ENCODE data around the gene BCAS3.
A peak's percentile ranks its signal among the peaks of the same experiment; 100 is the strongest.
"Not testable (repeated sequence)": the region's sequence is repeated elsewhere in the genome, so short reads cannot be mapped to it uniquely, and the experiment has no call there.

The BCAS3 gene

GRCh38 chr17:61005358-61005757, 327.7 kb downstream of the BCAS3 start:
- no peak for DNase-seq (ENCODE audit: low spot score)

GRCh38 chr17:61005958-61006357, 328.3 kb downstream of the BCAS3 start:
- DNase-seq (ENCODE audit: low spot score), result not testable (repeated sequence)

- peak; percentile 70 for DNase-seq (ENCODE audit: low spot score)
These were observed 330.3 kb downstream of the BCAS3 start for GRCh38 chr17:61007980-61008379.

GRCh38 chr17:61009663-61010062, 332.0 kb downstream of the BCAS3 start:
- peak; percentile 56 for DNase-seq (ENCODE audit: low spot score)

- DNase-seq (ENCODE audit: low spot score), result no peak
These were observed 333.1 kb downstream of the BCAS3 start for GRCh38 chr17:61010661-61011170.

GRCh38 chr17:61011251-61011650, 333.6 kb downstream of the BCAS3 start:
- DNase-seq (ENCODE audit: low spot score), result no peak

- DNase-seq (ENCODE audit: low spot score), result no peak
These were observed 338.3 kb downstream of the BCAS3 start for GRCh38 chr17:61015966-61016365.

- no peak for DNase-seq (ENCODE audit: low spot score)
These were observed 339.8 kb downstream of the BCAS3 start for GRCh38 chr17:61017317-61018006.

- DNase-seq (ENCODE audit: low spot score), result no peak
These were observed 341.3 kb downstream of the BCAS3 start for GRCh38 chr17:61018938-61019337.

- DNase-seq (ENCODE audit: low spot score), result no peak
These were observed 346.3 kb downstream of the BCAS3 start for GRCh38 chr17:61023996-61024395.

- no peak for DNase-seq (ENCODE audit: low spot score)
These were observed 349.2 kb downstream of the BCAS3 start for GRCh38 chr17:61026818-61027217.

GRCh38 chr17:61029181-61029580, 351.5 kb downstream of the BCAS3 start:
- DNase-seq (ENCODE audit: low spot score), result no peak

- no peak for DNase-seq (ENCODE audit: low spot score)
These were observed 363.0 kb downstream of the BCAS3 start for GRCh38 chr17:61040666-61041065.

GRCh38 chr17:61042348-61042747, 364.7 kb downstream of the BCAS3 start:
- DNase-seq (ENCODE audit: low spot score), result not testable (repeated sequence)

- no peak for DNase-seq (ENCODE audit: low spot score)
These were observed 369.9 kb downstream of the BCAS3 start for GRCh38 chr17:61047515-61047914.

- DNase-seq (ENCODE audit: low spot score), result no peak
These were observed 370.9 kb downstream of the BCAS3 start for GRCh38 chr17:61048376-61049106.

GRCh38 chr17:61053469-61053868, 375.8 kb downstream of the BCAS3 start:
- DNase-seq (ENCODE audit: low spot score), result no peak

GRCh38 chr17:61054436-61054835, 376.8 kb downstream of the BCAS3 start:
- no peak for DNase-seq (ENCODE audit: low spot score)

- no peak for DNase-seq (ENCODE audit: low spot score)
These were observed 379.6 kb downstream of the BCAS3 start for GRCh38 chr17:61057257-61057656.

- DNase-seq (ENCODE audit: low spot score), result peak; percentile 11
These were observed 380.4 kb downstream of the BCAS3 start for GRCh38 chr17:61058066-61058465.

- DNase-seq (ENCODE audit: low spot score), result no peak
These were observed 385.9 kb downstream of the BCAS3 start for GRCh38 chr17:61063528-61063927.

GRCh38 chr17:61064087-61064951, 386.7 kb downstream of the BCAS3 start:
- DNase-seq (ENCODE audit: low spot score), result no peak
